K562 (cell line): ENCODE results near the gene CCDC97. TPM values are rescaled to one million over a fixed set of nuclear protein-coding genes. Genes with fewer than 3 reads are reported as not detected.

Experiments used
- ATF7 ChIP-seq: fragments of 450-650 bp; IDR thresholded peaks from 2 replicates; pipeline ENCODE4 v1.7.1; 2014; ENCODE audit warnings: mild to moderate bottlenecking, moderate library complexity
- CHD1 ChIP-seq: fragments of 200-600 bp; sonication (generic); IDR thresholded peaks from one replicate; pipeline ENCODE4 v1.6.1; 2012; ENCODE audit warnings: mild to moderate bottlenecking, moderate library complexity, low read length, inconsistent platforms
- NFXL1 ChIP-seq: fragments of 450-650 bp; formaldehyde crosslinking; IDR thresholded peaks from 2 replicates; pipeline ENCODE4 v1.4.0; 2021; ENCODE audit warnings: mild to moderate bottlenecking
- THAP7 ChIP-seq: fragments of 250-450 bp; sonication (Bioruptor Pico); IDR thresholded peaks from 2 replicates; pipeline ENCODE4 v1.5.0; 2021
- polyA plus RNA-seq, 8 experiments: library from polyadenylated mRNA; depleted of rRNA in 4 of 8; stranded (reverse) in 5 of 8; unstranded in 3 of 8; fragments of >200 nt; fragmentation: Nextera tagmentation in 2 of 8; fragmentation: Illumina TruSeq in 1 of 8; extraction: Ambion mirVana in 2 of 8; extraction: Trizol in 1 of 8; gene quantifications; 2 replicates each; pipeline versions ENCODE4 v1.2.1 to v1.2.3, GENCODE V29; 2011 to 2014; ENCODE audit warnings: inconsistent platforms in 1 of 8, missing spikeins in 1 of 8
- total RNA-seq, 7 experiments: library from RNA; depleted of rRNA in 6 of 7; stranded (reverse); fragments of >200 nt in 6 of 7; fragmentation: Illumina TruSeq in 2 of 7; extraction: Trizol in 2 of 7; gene quantifications; 2 replicates each; pipeline versions ENCODE4 v1.2.1 to v1.2.3, GENCODE V29; 2011 to 2021; ENCODE audit warnings: low replicate concordance in 1 of 7
- TF ChIP-seq, protein P1 (sequence below), 2 experiments: fragments of 450-650 bp; IDR thresholded peaks; 2 replicates each; pipeline ENCODE4 v1.6.1; 2016; ENCODE audit warnings: mild to moderate bottlenecking in 2 of 2, borderline replicate concordance in 1 of 2, low read depth in 1 of 2, moderate library complexity in 1 of 2
- TF ChIP-seq, protein P2 (sequence below), 2 experiments: fragments of 200-800 bp in 1 of 2; sonication (Bioruptor generic) in 1 of 2; sonication (generic) in 1 of 2; formaldehyde crosslinking in 1 of 2; IDR thresholded peaks in 1 of 2; conservative IDR thresholded peaks in 1 of 2; 2 replicates each; pipeline versions ENCODE4 v1.5.0 to v1.6.1; 2016 to 2020; ENCODE audit warnings: missing compliant biosample characterization in 1 of 2, missing genetic modification characterization in 1 of 2, missing genetic modification reagents in 1 of 2

The CCDC97 gene
- total and polyA plus RNA-seq, 9 of the 15 experiments (the other 6 are each of a cell fraction or from before 2014, with no cell fraction given): 0.60 to 16.5 (median 7.0) TPM

DNA sequence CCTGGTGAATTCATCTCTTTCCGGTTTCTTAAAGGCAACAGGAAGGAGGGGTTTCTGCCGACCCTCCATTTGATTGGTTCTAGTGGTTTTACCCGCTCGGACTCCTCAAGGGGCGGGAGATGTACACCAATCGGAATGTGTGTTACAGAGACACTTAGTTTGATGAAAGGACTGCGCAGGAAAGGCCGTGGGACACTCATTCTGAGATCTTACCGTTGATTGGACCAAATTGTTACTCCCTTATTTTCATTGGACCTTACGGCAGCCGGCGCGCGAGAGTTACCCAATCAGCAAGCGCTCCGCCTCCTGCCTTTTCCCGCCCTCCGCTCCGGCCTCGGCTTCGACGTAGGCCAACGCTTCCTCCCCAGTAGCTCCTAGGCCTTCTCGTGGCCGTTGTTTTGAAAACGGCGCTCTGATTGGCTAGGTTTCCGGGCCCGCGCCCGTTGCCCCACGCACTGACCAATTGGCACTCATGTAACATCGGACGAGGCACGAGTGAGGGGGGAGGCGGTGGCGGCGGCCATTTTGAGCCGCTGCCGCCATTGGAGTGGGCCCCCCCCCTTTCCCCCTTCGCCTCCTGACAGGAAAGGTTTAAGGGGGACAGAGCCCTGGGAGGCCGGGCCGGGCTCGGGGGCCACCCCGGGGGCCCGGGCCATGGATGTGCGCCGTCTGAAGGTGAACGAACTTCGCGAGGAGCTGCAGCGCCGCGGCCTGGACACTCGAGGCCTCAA, 46.0 kb upstream of the CCDC97 start, which contains the start of gene HNRNPUL1 (continued):
- TF ChIP-seq, protein P1, sequence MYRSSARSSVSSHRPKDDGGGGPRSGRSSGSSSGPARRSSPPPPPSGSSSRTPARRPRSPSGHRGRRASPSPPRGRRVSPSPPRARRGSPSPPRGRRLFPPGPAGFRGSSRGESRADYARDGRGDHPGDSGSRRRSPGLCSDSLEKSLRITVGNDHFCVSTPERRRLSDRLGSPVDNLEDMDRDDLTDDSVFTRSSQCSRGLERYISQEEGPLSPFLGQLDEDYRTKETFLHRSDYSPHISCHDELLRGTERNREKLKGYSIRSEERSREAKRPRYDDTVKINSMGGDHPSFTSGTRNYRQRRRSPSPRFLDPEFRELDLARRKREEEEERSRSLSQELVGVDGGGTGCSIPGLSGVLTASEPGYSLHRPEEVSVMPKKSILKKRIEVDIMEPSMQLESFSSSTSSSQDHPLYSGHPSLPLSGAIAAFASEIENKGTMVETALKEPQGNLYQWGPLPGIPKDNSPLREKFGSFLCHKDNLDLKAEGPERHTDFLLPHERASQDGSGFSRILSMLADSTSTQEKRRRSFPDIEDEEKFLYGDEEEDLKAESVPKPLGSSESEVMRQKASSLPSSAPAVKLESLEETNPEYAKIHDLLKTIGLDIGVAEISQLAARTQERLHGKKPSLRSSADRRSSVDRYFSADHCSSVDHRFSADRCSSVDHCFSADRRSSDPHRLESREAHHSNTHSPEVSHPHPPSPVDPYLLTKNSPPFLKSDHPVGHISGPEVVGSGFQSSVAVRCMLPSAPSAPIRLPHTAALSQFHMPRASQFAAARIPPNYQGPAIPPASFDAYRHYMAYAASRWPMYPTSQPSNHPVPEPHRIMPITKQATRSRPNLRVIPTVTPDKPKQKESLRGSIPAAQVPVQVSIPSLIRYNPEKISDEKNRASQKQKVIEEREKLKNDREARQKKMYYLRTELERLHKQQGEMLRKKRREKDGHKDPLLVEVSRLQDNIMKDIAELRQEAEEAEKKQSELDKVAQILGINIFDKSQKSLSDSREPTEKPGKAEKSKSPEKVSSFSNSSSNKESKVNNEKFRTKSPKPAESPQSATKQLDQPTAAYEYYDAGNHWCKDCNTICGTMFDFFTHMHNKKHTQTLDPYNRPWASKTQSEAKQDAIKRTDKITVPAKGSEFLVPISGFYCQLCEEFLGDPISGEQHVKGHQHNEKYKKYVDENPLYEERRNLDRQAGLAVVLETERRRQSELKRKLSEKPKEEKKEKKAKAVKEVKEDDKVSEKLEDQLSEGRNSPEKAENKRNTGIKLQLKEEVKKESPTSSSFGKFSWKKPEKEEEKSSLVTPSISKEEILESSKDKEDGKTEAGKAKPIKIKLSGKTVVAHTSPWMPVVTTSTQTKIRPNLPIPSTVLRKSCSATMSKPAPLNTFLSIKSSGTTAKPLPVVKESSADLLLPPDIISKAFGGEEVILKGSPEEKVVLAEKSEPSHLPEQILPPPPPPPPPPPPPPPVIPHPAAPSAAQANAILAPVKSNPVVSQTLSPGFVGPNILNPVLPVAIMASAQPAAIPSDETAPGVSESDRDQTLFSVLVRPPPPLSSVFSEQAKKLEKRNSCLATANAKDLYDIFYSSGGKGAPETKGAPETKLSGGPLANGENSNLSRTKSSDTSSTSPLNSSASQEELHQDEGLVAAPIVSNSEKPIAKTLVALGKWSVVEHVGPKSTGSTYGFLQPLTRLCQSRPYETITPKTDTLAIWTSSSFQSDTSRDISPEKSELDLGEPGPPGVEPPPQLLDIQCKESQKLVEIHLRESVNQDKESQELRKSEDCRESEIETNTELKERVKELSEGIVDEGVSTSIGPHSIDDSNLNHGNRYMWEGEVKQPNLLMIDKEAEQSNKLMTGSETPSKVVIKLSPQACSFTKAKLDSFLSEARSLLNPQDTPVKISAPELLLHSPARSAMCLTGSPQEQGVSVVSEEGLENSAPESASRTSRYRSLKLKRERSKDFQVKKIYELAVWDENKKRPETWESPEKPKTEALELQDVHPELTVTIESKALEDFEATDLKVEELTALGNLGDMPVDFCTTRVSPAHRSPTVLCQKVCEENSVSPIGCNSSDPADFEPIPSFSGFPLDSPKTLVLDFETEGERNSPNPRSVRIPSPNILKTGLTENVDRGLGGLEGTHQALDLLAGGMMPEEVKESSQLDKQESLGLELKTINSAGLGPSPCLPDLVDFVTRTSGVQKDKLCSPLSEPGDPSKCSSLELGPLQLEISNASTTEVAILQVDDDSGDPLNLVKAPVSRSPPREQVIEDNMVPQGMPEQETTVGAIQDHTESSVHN (IDR thresholded peaks at IDR 0.05; ENCODE audit: borderline replicate concordance in 1 of 2, low read depth in 1 of 2): peak in 1 of 2 experiments; percentile 67; a peak in 1 of 4 replicates
- TF ChIP-seq, protein P2, sequence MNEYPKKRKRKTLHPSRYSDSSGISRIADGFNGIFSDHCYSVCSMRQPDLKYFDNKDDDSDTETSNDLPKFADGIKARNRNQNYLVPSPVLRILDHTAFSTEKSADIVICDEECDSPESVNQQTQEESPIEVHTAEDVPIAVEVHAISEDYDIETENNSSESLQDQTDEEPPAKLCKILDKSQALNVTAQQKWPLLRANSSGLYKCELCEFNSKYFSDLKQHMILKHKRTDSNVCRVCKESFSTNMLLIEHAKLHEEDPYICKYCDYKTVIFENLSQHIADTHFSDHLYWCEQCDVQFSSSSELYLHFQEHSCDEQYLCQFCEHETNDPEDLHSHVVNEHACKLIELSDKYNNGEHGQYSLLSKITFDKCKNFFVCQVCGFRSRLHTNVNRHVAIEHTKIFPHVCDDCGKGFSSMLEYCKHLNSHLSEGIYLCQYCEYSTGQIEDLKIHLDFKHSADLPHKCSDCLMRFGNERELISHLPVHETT (CRISPR knock-in tag; conservative IDR thresholded peaks at IDR 0.05 in 1 of 2, IDR thresholded peaks at IDR 0.05 in 1 of 2): peak; percentile 80 to 83; a peak in 3 of 4 replicates
- peak; percentile 80 for TF ChIP-seq ATF7
- TF ChIP-seq THAP7 (CRISPR knock-in tag): peak; percentile 95
- no peak for TF ChIP-seq NFXL1 (CRISPR knock-in tag)
- TF ChIP-seq CHD1: no peak
